Jurkat, Clone E6-1 (cell line): ENCODE results near the gene THAP7.
A peak's percentile ranks its signal among the peaks of the same experiment; 100 is the strongest.
"Not testable (repeated sequence)": the region's sequence is repeated elsewhere in the genome, so short reads cannot be mapped to it uniquely, and the experiment has no call there.

ENCODE experiments used
- DNase-seq: peaks from one replicate; pipeline ENCODE4 v3.0.0-alpha.2; 2011; ENCODE audit warnings: low read depth, low spot score
- H3K4me3 ChIP-seq: 2 replicates; pipeline ENCODE4 v1.5.1; 2011; ENCODE audit warnings: mild to moderate bottlenecking, low read length, control low read depth, moderate library complexity

Gene THAP7

GRCh38 chr22:20983081-20983771, 18.7 kb downstream of the THAP7 start:
- H3K4me3 ChIP-seq, result peak overlapping the region; percentile 87
- DNase-seq, result no peak

- peak overlapping the region; percentile 87 for H3K4me3 ChIP-seq
- no peak for DNase-seq
Observed at GRCh38 chr22:20982563-20982882, 19.4 kb downstream of the THAP7 start.

- H3K4me3 ChIP-seq, result peak within 1 kb of the TSS; percentile 87
- DNase-seq, result peak; percentile 72
Observed at GRCh38 chr22:20981787-20982562, 19.9 kb downstream of the THAP7 start, which contains the start of gene LZTR1. Gene LZTR1 (plus strand): TSS chr22:20982297. CDS start chr22:20982372, 75 bp downstream.

DNA sequence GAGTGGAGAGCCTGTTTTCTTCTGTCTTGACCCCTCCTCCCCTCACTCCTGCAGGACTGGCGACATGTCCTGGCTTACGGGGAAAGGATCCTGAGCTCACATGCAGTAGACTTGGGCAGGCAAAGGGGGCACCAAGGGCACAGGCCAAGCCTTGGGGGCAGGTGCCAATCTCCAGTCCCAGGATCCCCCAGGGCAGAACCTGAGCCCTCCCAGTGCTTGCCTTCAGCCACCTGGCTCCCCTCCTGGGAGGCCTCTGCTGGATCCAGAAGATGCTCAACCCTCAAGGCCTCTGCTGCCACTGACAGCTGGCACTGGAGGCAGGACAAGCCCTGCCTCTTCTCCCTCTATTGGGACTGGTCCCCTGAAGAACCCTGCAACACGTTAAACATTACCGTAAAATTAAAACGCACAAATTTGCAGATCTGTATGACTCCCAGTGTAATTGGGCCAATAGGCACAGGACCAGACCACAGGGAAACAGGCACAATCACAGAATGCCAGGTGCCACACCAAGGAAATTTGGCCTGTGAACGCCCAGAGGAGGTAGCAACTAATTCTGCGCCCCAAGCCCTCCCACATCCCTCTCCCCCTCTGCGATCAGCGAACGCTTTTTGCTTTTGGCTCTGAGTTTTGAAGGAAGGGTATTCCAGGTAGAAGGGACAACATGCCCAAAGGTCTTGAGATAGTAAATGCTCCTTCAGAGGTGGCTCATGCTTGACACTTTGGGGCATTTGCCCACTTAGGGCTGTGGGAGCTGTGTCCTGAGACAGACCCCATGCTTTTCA, 20.8 kb downstream of the THAP7 start:
- no peak for DNase-seq
- H3K4me3 ChIP-seq, result peak overlapping the region; percentile 87

DNA sequence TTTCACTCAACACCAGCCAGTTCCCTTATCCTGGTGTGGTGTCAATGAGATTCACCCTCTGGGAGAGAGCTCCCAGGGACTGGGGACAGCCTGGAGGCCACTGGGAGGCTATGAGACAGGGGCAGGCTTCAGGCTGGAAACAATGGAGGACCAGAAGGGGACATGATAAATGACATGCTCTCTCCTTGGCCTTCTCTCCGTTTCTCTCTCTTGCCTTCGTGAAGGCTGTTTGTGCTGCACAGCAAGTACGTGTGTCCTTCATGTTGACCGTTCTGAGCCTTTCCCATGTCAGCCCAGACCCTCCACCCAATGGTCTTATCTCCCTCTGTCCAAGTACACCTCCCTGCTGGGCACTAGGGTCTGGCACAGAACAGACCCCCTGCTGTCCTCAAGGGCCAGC, 21.4 kb downstream of the THAP7 start:
- no peak for DNase-seq
- H3K4me3 ChIP-seq, result peak overlapping the region; percentile 87; the same call in 1 of the 2 replicates

DNA sequence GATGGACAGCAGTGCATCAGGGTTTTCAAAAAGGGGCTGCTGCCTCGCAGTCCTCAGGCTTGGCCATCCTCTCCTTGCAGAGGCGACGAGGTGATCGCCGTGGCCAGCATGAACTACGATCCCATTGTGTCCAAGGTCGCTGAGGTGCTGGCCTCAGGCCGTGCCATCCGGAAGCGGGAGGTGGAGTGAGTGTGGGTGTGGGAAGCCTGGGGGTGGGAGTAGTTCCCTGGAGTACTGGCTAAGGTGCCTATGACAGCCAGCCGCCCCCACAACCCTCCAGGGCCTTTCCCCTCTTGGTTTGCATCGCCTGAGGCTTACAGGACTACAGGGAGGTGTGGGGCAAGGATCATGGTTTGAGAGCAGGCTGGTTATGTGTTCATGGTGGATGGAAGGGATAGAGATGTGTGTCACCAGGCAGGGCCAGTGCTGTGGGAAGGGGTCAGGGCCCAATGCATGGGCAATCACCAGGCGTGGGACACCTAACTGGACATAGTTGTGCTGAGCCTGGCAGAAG, 21.9 kb downstream of the THAP7 start:
- H3K4me3 ChIP-seq, result no peak overlapping the region

DNA sequence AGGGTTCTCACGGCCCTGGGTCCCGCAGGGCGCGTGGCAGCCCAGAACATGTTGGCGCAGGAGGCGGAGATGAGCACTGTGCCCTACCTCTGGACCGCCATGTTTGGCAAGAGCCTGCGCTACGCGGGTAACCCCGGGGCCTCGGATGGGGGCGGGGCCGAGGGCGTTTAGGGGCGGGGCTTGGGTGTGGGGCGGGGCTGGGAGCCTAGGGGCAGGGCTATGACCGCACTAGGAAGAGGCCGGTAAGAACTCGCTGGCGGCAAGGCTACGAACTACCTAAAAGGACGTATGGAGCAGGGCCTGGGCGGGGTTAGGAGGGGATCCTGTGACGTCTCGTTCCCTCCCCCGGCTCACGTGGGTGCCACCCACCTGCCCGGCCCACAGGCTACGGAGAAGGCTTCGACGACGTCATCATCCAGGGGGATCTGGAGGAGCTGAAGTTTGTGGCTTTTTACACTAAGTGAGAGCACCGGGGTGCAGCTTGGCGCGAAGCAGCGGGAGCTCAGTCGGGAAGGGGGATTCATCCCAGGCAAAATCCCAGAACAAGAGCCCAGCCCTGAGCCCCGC, 22.6 kb downstream of the THAP7 start:
- no peak for DNase-seq

More for the DNA sequence above, 21.9 kb downstream of the THAP7 start:
- no peak for DNase-seq

GRCh38 chr22:20978419-20978818, 23.5 kb downstream of the THAP7 start:
- no peak for DNase-seq
- H3K4me3 ChIP-seq, result no peak overlapping the region

More for the DNA sequence above, 22.6 kb downstream of the THAP7 start:
- no peak overlapping the region for H3K4me3 ChIP-seq

- DNase-seq, result no peak
- H3K4me3 ChIP-seq, result no peak overlapping the region
Observed at GRCh38 chr22:20977516-20978170, 24.3 kb downstream of the THAP7 start.

DNA sequence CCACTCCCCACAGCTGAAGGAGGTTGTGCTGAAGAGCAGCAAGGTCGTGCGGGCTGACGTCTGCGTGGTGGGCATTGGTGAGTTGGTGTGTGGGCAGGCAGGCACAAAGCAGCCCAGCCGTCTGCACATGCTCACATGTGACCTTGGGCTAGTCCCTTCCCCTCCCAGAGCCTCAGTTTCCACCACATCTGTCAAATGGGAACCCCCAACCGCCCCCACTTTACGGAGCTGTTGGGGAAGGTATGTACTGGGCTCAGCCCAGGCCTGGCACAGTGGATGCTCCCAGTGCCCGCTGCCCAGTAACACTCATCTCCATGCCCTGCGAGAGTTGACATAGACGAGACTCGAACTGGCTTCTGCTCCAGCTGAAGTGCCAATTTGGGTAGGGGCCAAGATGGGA, 24.9 kb downstream of the THAP7 start:
- DNase-seq, result no peak
- no peak overlapping the region for H3K4me3 ChIP-seq

DNA sequence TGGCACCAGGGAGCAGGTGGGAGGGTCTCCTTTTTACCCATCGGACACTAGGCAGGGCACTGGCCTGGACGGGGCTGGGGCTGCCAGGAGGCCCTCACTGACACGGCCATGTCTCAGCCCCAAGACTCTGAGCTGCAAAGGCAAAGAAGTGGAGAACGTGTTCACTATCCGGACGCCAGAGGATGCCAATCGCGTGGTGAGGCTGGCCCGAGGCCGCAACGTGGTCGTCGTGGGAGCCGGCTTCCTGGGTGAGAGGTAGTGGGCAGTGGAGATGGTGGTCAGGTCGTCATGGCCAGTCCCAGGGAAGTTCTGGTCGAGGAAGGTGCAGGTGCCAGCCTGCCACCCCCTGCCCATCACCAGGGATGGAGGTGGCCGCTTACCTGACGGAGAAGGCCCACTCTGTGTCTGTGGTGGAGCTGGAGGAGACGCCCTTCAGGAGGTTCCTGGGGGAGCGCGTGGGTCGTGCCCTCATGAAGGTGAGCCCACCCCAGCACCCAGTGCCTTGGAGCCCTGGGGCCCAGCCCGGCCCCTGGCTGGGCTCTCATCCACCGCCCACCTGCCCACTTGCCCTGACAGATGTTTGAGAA, 25.5 kb downstream of the THAP7 start:
- DNase-seq, result no peak
- no peak overlapping the region for H3K4me3 ChIP-seq

DNA sequence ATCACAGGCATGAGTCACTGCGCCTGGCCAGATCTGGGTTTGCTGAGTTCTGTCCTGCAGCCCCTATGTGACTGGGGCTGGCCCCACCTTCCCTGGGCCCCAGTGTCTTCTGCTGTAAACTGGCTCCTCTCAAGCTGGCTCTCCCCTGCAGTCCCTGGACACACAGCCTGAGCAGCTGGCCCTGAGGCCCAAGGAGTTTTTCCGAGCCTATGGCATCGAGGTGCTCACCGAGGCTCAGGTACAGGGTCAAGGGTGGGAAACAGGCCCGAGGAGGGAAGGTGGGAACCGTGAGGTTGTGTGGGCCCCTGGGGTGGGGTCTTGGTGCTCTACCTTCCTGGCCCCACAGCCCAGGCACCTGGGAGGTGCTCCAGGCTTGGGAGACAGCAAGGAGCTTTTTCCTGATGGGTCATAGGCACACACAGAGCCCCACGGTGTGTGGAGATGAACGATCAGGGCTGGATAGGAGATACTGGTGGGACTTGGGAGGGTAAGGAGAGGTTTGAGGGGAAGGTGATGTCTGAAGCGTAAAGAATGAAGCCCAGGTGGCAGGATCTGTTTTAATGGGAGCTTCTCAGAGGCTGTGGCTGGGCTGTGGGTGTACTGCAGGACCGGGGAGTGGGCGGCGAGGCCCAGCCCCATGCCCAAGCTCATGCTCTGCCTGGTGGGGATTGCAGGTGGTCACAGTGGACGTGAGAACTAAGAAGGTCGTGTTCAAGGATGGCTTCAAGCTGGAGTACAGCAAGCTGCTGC, 26.2 kb downstream of the THAP7 start:
- no peak for DNase-seq
- H3K4me3 ChIP-seq, result no peak overlapping the region

DNA sequence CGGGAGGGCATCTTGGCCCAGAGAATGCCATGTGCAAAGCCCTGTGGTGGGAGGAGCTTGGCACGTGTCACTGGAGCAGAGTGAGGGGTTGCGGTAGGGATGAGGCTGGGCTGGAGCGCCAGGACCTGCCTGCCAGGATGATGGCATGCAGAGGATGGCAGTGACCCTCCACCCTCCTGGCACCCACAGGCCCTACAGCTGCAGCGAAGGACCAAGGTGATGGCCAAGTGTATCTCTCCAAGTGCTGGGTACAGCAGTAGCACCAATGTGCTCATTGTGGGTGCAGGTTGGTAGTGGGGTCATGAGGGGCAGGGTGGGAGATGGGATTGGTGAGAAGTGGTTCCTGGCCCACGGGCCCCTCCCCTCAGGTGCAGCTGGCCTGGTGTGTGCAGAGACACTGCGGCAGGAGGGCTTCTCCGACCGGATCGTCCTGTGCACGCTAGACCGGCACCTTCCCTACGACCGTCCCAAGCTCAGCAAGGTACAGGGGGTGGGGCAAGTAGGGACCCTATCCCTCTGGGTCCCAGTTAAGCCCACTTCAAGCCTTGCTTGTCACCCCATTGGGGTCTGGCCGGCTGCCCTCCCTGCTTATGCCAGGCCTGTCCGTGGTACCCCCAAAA, 27.5 kb downstream of the THAP7 start:
- DNase-seq, result no peak
- H3K4me3 ChIP-seq, result no peak overlapping the region

- no peak overlapping the region for H3K4me3 ChIP-seq
- DNase-seq, result no peak
Observed at GRCh38 chr22:20973634-20974286, 28.2 kb downstream of the THAP7 start.

GRCh38 chr22:20972933-20973577, 28.9 kb downstream of the THAP7 start:
- no peak for DNase-seq
- H3K4me3 ChIP-seq, result no peak overlapping the region

GRCh38 chr22:20972014-20972694, 29.8 kb downstream of the THAP7 start:
- not testable (repeated sequence) for H3K4me3 ChIP-seq, DNase-seq
